ENCODE results near the gene ARID5A. TPM values are rescaled to one million over a fixed set of nuclear protein-coding genes. Genes with fewer than 3 reads are reported as not detected.

ARID5A gene
- polyA plus RNA-seq, 1 donor from 2014 or later, result not detected

- Histone ChIP-seq H2AFZ (ENCODE audit: low read depth, low read length) (no peak overlapping the region), H3K4me2 (ENCODE audit: low read length) (no peak overlapping the region), H3K27me3 (ENCODE audit: insufficient read depth, low read depth, low read length) (peaks cover 28% of the 10 kb centered on the region), H3K4me3 (ENCODE audit: low read length) (no peak overlapping the region), H3K79me2 (replicated peaks; ENCODE audit: insufficient read depth, low read length) (no peaks in the 10 kb centered on the region), H3K9me3 (ENCODE audit: low read length) (no peaks in the 10 kb centered on the region), H3K9ac (ENCODE audit: low read length) (no peak overlapping the region), H3K36me3 (ENCODE audit: insufficient read depth, low read length) (no peaks in the 10 kb centered on the region), H4K20me1 (ENCODE audit: insufficient read depth) (no peaks in the 10 kb centered on the region), H3K9me2 (ENCODE audit: insufficient read depth, low read length) (no peaks in the 10 kb centered on the region), H3K27ac (ENCODE audit: low read length) (no peak overlapping the region), H3F3A (ENCODE audit: insufficient read depth, low read length, poor library complexity, severe bottlenecking) (no peaks in the 10 kb centered on the region)
- no peak for TF ChIP-seq MXI1 (conservative IDR thresholded peaks at IDR 0.05; ENCODE audit: poor library complexity, severe bottlenecking)
- no peak for TF ChIP-seq SMC3 (conservative IDR thresholded peaks at IDR 0.05; ENCODE audit: poor library complexity)
- no peak for TF ChIP-seq EP300 (conservative IDR thresholded peaks at IDR 0.05; ENCODE audit: poor library complexity, severe bottlenecking)
- TF ChIP-seq POLR2AphosphoS5 (IDR thresholded peaks at IDR 0.05), result no peak
- TF ChIP-seq RAD21 (conservative IDR thresholded peaks at IDR 0.05), result no peak
- TF ChIP-seq, protein P1, sequence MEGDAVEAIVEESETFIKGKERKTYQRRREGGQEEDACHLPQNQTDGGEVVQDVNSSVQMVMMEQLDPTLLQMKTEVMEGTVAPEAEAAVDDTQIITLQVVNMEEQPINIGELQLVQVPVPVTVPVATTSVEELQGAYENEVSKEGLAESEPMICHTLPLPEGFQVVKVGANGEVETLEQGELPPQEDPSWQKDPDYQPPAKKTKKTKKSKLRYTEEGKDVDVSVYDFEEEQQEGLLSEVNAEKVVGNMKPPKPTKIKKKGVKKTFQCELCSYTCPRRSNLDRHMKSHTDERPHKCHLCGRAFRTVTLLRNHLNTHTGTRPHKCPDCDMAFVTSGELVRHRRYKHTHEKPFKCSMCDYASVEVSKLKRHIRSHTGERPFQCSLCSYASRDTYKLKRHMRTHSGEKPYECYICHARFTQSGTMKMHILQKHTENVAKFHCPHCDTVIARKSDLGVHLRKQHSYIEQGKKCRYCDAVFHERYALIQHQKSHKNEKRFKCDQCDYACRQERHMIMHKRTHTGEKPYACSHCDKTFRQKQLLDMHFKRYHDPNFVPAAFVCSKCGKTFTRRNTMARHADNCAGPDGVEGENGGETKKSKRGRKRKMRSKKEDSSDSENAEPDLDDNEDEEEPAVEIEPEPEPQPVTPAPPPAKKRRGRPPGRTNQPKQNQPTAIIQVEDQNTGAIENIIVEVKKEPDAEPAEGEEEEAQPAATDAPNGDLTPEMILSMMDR (IDR thresholded peaks at IDR 0.05; ENCODE audit: poor library complexity, severe bottlenecking), result no peak
- TF ChIP-seq TAF1 (IDR thresholded peaks at IDR 0.05; ENCODE audit: low read depth), result no peak
- TF ChIP-seq EZH2 (IDR thresholded peaks at IDR 0.05; ENCODE audit: borderline replicate concordance, insufficient read depth, low read length, poor library complexity, severe bottlenecking), result no peak
- TF ChIP-seq, protein P2, sequence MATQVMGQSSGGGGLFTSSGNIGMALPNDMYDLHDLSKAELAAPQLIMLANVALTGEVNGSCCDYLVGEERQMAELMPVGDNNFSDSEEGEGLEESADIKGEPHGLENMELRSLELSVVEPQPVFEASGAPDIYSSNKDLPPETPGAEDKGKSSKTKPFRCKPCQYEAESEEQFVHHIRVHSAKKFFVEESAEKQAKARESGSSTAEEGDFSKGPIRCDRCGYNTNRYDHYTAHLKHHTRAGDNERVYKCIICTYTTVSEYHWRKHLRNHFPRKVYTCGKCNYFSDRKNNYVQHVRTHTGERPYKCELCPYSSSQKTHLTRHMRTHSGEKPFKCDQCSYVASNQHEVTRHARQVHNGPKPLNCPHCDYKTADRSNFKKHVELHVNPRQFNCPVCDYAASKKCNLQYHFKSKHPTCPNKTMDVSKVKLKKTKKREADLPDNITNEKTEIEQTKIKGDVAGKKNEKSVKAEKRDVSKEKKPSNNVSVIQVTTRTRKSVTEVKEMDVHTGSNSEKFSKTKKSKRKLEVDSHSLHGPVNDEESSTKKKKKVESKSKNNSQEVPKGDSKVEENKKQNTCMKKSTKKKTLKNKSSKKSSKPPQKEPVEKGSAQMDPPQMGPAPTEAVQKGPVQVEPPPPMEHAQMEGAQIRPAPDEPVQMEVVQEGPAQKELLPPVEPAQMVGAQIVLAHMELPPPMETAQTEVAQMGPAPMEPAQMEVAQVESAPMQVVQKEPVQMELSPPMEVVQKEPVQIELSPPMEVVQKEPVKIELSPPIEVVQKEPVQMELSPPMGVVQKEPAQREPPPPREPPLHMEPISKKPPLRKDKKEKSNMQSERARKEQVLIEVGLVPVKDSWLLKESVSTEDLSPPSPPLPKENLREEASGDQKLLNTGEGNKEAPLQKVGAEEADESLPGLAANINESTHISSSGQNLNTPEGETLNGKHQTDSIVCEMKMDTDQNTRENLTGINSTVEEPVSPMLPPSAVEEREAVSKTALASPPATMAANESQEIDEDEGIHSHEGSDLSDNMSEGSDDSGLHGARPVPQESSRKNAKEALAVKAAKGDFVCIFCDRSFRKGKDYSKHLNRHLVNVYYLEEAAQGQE (IDR thresholded peaks at IDR 0.05; ENCODE audit: borderline replicate concordance), result no peak
Measured at GRCh38 chr2:96529376-96530143, 7.0 kb upstream of the ARID5A start.

- Histone ChIP-seq H3K4me3 (ENCODE audit: low read length) (no peak overlapping the region), H3K79me2 (replicated peaks; ENCODE audit: insufficient read depth, low read length) (no peaks in the 10 kb centered on the region), H3K27me3 (ENCODE audit: insufficient read depth, low read depth, low read length) (peaks cover 28% of the 10 kb centered on the region), H3K36me3 (ENCODE audit: insufficient read depth, low read length) (no peaks in the 10 kb centered on the region), H3K9ac (ENCODE audit: low read length) (no peak overlapping the region), H4K20me1 (ENCODE audit: insufficient read depth) (no peaks in the 10 kb centered on the region), H3F3A (ENCODE audit: insufficient read depth, low read length, poor library complexity, severe bottlenecking) (no peaks in the 10 kb centered on the region), H3K9me2 (ENCODE audit: insufficient read depth, low read length) (no peaks in the 10 kb centered on the region), H3K4me2 (ENCODE audit: low read length) (no peak overlapping the region), H3K9me3 (ENCODE audit: low read length) (no peaks in the 10 kb centered on the region), H3K27ac (ENCODE audit: low read length) (no peak overlapping the region), H2AFZ (ENCODE audit: low read depth, low read length) (no peak overlapping the region)
- TF ChIP-seq POLR2AphosphoS5 (IDR thresholded peaks at IDR 0.05), result no peak
- TF ChIP-seq TAF1 (IDR thresholded peaks at IDR 0.05; ENCODE audit: low read depth), result no peak
- TF ChIP-seq MXI1 (conservative IDR thresholded peaks at IDR 0.05; ENCODE audit: poor library complexity, severe bottlenecking), result no peak
- TF ChIP-seq RAD21 (conservative IDR thresholded peaks at IDR 0.05), result no peak
- TF ChIP-seq EZH2 (IDR thresholded peaks at IDR 0.05; ENCODE audit: borderline replicate concordance, insufficient read depth, low read length, poor library complexity, severe bottlenecking), result no peak
- TF ChIP-seq, protein P1 (IDR thresholded peaks at IDR 0.05; ENCODE audit: poor library complexity, severe bottlenecking), result no peak
- TF ChIP-seq SMC3 (conservative IDR thresholded peaks at IDR 0.05; ENCODE audit: poor library complexity), result no peak
- no peak for TF ChIP-seq EP300 (conservative IDR thresholded peaks at IDR 0.05; ENCODE audit: poor library complexity, severe bottlenecking)
- TF ChIP-seq, protein P2 (IDR thresholded peaks at IDR 0.05; ENCODE audit: borderline replicate concordance), result no peak
Measured at GRCh38 chr2:96530144-96530430, 6.5 kb upstream of the ARID5A start.
